Measurements from ENCODE around the gene TRIP6.

The TRIP6 gene

DNA sequence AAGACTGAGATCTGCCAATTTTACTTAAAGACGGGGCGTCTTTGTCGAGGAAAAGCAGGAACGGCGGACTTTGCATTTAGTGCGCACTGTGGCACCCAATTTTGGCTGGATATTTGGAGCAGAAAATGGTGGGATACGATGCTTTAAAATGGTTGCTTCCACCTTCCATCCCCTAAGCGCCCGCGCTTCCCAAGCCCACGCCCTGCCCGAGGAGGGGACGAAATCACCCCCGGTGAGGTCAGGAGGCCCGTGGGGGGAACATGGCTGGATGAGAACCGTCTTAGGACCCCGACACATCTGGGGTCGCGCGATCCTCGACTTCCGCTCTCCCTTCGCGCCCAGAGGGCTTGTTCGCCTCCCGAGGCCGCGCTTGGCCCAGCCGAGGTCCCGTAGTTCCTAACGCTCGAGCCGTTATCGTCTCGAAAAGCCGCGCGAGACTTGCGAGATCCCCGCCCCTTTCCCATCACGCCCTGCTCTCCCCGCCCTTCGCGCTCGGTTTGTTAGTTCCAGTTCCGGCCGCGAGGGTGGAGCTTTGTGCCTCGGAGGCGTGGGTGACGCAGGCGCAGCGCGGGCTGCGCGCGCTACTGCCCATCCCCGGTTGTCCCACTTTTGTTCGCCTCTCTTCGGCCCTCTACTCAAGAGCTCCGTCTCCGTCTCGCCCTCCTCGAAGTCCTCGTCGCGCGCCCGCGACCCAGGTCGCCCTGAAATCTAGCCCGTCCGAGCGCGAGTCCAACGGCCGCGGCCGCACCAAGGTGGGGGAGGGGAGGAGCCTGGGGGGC, 7.6 kb downstream of the TRIP6 start, which contains the start of gene SRRT:
Gene SRRT (plus strand): TSS at position 527 of the 779 bp plus-strand sequence. CDS start 488 bp downstream, outside the sequence.
- DNase-seq = peak; percentile 95

DNA sequence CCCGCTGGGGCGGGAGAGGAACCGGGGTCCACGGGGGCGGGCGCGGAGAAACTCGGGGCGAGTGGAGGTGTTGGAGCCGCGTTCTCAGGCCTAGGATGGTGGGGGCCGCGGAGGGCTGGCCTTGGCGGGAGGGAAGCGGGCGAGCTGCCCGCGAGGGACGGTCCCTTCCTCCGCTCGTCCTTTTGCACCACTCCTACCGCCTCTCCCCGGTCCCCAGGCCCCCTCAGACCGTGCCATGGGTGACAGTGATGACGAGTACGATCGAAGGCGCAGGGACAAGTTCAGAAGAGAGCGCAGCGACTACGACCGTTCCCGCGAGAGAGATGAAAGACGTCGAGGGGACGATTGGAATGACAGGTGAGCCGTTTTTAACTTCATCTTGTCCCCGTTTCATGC, 8.2 kb downstream of the TRIP6 start:
- no peak for DNase-seq

DNA sequence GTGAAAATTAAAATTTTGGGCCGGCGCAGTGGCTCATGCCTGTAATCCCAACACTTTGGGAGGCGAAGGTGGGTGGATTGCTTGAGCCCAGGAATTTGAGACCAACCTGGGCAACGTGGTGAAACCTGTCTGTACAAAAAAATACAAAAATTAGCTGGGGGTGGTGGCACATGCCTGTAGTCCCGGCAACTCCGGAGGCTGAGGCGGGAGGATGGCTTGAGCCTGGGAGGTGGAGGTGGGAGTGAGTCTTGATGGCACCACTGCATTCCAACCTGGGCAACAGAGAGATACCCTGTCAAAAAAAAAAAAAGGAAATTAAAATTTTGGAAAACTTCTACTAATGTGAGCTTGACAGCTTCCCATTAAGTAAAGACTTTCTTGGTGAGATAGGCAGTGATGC, 10.8 kb downstream of the TRIP6 start:
- DNase-seq = no peak

DNA sequence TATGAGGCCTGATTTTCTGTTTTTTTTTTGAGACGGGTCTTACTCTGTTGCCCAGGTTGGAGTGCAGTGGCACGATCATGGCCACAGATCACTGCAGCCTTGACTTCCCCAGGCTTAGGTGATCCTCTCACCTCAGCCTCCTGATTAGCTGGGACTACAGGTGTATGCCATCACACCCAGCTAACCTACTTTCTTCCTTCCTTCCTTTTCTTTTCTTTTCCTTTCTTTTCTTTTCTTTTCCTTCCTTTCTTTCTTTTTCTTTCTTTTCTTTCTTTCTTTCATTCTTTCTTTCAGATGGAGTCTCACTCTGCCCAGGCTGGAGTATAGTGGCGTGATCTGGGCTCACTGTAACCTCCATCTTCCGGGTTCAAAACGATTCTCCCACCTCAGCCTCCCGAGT, 11.5 kb downstream of the TRIP6 start:
- no peak for DNase-seq

DNA sequence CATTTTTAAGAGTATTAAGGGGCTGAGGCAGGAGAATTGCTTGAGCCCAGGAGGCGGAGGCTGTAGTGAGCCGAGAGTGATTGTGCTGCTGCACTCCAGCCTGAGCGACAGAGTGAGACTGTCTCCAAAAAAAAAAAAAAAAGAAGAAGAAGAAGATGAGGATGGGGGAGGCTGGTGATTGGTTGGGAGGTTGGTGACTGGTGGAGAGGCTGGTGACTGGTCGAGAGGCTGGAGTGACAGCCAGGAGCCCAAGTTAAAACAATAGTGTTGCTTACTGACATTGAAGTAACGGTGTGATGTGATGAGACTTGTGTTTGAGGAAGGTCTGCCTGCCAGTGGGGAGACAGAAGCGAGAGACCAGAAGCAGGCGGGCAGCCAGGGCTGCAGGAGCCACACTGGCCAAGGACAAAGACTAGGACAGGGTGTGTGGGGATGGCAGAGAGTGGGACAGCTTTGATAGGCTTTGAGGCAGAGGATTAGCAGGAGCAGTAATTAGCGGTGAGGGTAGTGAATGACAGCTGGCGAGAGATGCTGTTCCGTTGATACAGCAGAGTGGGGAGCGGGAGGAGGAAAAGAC, 12.6 kb downstream of the TRIP6 start:
- no peak for DNase-seq

DNA sequence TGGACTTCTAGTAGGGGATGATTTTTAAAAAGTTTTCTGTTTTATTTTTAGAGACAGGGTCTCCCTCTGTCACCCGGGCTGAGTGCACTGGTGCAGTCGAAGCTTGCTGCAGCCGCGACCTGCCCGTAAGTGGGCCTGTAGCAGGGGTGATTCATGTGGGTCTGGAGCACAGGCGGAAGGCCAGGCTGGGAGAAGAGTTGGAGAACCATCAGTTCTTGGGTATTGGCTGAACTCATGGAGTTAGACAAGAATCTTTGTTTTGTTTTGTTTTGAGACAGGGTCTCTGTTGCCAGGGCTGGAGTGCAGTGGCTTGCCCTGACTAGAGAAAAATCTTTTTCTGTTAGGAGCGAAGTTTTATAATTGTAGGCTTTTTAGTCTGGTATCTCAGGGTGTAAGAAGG, 13.5 kb downstream of the TRIP6 start:
- DNase-seq = no peak

DNA sequence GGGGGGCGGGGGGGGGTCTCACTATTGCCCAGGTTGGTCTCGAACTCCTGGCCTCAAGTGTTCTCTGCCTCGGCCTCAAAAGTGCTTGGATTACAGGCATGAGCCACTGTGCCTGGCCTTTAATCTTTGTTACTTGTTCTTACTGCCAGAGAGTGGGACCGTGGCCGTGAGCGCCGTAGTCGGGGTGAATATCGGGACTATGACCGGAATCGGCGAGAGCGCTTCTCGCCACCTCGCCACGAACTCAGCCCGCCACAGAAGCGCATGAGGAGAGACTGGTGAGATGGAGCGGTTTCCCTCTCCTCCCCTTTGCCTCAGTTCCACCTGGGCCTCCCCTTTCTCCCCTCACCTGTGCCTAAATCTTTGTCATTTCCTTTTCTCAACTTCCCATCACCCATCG, 13.9 kb downstream of the TRIP6 start:
- DNase-seq = no peak

DNA sequence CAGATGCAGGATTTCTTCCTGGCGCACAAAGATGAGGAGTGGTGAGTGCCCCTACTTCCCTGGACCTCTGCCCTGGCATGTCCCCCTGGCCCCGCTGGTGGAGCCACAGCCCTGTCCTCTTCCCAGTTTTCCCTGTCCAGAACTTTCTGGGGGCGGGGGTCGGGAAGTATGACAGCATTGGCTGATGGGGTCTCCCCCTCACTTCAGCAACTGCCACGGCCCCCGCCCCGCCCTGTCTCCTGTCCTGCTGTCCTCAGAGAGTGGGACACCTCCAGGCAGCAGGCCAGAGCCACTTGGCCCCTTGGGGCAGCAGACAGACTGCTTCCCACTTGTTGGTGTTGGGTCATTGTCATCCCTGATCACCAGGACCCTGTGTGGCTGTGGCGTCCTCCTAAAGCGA, 15.0 kb downstream of the TRIP6 start:
- DNase-seq = no peak

DNA sequence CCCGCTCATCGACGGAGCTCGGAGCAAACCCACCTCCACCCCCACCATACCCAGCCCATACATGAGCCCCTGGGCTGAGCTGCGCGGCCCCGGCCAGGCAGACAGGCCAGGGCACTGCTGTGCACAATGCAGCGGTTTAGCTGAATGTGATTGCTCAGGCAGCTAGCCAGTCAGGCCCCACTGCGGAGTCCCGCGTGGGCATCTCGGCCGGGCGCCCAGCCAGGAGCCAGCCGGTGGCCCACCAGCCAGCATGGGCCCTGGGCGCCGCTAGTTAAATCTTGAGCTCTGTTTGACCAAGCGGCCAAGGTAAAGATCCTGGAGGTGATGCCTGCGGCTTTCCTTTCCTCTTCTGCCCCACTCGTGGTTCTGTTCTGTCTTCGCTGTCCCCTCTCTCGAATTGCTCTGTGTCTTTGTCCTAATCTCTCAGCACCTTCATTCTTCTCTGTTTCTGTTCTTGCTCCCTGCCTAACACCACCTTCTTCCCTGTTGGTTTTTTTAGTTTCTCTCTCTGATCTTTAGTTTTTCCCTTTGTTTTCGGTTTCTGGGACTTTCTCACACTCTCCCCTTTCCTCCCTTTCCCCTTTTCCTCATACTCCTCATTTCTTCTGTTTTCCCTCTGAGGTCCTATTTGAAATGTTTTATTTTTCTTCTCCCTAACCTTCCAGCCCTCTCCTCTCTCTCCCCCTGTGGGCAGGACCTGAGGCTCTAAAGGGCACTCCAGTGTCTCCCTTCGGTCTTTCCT, 15.8 kb downstream of the TRIP6 start:
- DNase-seq = no peak

DNA sequence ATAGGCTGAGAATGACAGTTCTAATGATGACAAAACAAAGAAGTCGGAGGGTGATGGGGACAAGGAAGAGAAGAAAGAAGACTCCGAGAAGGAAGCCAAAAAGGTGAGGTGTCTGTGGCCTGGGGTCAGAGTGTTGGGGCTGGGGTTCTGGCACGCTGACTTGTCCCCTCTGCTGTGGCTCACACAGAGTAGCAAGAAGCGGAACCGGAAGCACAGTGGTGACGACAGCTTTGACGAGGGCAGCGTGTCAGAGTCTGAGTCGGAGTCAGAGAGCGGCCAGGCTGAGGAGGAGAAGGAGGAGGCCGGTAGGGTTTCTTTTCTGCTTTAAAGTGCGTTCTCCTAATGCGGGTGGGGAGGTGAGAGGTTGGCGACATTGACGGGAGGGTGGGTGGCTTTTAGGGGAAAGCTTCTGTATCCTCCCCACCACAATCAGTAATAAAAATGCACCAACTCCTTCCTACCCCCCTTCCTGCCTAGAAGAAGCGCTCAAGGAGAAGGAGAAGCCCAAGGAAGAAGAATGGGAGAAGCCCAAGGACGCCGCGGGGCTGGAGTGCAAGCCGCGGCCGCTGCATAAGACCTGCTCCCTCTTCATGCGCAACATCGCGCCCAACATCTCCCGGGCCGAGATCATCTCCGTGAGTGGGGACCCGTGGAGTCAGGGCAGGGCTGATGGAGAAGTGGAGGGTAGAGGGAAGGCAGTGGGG, 17.7 kb downstream of the TRIP6 start:
- no peak for DNase-seq

DNA sequence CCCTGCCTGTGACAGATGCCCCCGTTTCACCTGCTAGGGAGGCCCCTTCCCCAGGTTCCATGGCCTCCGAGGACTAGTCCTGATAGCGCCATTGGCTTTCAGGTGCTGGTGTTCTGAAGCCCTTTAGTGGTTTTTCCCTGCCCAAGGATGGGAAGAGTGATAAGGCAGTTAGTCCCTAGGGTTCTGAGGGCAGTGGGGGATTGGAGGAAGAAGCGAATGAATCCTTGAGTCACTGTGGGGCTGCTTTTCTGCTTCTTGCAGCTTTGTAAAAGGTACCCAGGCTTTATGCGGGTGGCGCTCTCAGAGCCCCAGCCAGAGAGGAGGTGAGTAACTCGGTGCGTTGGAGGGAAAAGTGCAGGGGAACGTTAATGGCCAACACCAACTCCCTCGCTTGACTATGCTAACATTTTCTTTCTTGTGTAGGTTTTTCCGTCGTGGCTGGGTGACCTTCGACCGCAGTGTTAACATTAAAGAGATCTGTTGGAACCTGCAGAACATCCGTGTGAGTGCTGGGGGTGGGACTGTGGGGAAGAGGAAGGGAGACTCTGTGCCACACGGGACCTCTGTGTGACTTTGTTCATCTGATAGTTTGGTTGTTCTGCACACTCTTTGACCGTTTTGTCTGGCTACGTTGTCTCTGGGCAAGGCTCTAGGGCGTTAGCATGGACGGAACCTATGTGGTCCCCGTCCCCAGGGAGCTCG, 18.4 kb downstream of the TRIP6 start:
- no peak for DNase-seq

DNA sequence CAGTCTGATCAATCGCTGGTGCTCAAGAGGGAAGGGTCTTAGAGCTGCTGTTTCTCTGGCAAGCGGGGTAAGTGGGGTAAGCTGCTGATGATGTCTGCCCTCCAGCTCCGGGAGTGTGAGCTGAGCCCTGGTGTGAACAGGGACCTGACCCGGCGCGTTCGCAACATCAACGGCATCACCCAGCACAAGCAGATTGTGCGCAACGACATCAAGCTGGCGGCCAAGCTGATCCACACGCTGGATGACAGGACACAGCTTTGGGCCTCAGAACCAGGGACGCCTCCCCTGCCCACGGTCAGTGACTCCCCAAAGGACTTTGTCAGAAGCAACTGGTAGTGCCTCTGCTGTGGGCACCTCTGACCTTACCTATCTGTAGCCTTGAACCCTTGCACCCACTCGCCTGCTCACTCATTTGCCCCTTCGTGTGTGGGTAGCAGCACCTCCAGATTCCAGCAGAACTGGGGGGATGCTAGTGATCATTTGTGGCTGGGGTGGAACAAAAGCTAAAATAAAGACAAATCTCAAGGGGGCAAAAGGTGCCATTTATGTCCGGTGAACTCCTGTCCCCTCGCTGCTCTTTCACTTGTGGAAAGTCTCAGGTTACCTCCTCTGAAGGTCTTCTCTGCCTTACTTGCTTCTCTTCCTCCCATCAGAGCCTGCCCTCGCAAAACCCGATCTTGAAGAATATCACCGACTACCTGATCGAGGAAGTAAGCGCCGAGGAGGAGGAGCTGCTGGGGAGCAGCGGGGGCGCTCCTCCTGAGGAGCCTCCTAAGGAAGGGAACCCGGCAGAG, 19.2 kb downstream of the TRIP6 start:
- DNase-seq = no peak

DNA sequence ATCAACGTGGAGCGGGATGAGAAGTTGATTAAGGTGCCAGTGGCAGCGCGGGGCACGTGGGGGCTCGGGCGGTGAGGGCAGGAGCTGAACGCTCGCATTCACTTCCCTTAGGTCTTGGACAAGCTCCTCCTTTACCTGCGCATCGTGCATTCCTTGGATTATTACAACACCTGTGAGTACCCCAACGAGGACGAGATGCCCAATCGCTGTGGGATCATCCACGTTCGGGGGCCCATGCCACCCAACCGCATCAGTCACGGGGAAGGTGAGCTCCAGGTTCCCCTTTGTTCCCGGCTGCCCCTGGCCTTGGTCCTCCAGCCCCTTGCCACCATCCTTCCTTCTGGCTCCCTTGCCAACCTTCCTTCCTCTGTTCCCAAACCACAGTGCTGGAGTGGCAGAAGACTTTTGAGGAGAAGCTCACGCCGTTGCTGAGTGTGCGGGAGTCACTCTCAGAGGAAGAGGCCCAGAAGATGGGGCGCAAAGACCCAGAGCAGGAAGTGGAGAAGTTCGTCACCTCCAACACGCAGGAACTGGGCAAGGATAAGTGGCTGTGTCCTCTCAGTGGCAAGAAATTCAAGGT, 19.8 kb downstream of the TRIP6 start:
- DNase-seq = no peak

DNA sequence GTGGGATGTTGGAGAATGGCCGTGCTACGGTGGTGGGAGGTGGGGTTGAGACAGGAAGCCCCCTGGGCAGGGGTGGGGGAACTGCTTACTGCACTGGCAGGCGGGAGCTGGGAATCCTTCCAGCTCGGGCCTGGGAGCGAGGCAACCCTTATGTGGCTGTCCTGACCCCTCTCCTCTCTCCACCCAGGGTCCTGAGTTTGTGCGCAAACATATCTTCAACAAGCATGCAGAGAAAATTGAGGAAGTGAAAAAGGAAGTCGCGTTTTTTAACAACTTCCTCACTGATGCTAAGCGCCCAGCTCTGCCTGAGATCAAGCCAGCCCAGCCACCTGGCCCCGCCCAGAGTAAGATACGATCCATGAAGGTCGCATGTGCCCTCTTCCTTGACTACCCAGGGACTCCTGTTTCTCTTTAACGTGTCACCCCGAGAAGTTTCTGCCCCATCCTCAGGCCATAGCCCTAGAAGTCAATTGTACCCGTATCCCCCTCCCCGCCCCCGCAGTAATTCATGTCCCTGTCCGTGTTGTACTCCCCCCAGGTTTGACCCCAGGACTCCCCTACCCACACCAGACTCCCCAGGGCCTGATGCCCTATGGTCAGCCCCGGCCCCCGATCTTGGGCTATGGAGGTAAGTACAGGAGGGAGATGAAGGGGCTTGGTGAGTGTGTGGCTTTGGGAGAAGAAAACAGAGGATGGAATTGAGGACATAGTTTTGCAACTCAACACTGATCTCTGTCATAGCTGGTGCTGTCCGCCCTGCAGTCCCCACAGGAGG, 20.5 kb downstream of the TRIP6 start:
- DNase-seq = no peak

DNA sequence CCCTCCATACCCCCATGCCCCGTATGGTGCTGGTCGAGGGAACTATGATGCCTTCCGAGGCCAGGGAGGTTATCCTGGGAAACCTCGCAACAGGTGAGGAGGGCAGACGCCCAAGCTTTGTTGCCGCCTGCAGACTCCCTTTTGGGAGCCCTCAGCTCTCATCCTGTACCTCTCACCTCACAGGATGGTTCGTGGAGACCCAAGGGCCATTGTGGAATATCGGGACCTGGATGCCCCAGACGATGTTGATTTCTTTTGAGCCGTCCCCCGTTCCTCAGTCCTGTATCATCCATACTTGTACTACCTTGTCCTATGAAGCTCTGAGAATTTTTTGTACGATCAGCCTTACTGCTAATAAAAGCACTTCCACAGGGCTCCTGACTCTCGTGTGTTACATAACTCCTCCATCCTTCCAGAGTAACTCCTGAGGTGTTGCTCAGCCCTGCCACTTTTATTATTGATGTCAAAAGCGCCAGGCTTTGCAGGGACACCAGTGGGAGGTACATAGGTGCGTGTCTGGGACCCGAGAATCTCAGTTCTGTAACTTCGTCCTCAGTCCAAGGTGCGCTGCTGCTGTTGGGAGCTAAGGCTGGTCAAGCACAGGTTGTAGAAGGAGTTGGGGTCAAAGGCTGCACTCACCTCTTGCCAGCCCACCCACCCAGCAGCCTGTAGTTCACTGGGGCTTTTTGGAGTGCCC, 21.3 kb downstream of the TRIP6 start:
- no peak for DNase-seq

DNA sequence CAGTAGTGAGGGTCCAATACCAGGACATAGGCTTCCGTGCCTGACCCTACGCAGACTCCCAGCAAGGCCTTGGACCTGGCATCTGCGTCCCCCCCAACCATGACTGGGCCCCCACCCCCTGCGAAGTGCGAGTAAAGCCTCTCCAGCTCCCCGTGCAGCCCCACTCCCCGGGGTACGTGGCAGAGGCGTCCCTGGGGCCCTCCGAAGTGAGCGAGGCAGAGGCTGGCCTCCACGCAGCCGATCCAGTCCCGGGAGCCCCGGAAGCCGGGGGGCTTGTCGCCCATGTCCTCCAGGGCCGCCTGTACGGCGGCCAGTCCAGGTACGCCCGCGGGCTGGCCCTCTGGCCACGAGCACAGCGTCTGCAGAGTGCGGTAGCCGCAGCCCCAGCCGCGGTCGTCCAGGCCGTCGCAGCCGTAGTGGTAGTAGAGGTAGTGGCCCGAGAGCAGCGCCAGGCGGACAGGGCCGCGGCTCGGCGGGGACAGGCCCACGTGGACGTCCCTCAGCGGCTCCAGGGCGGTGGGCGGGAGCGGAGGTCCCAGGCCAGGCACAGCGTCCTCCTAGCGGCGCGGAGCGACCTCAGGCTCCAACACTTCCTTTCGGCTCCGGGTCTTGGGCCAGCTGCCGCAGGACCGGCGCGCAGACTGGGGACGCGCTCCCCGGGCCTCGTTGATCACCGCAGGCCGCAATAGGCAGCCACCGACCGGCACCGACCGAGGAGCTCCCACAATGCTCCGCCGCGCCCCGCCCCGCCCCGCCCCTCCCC, 22.0 kb downstream of the TRIP6 start, which contains the start of gene UFSP1:
Gene UFSP1 (minus strand): TSS at position 728 of the 763 bp plus-strand sequence. CDS start 444 bp downstream, at position 284.
- no peak for DNase-seq

DNA sequence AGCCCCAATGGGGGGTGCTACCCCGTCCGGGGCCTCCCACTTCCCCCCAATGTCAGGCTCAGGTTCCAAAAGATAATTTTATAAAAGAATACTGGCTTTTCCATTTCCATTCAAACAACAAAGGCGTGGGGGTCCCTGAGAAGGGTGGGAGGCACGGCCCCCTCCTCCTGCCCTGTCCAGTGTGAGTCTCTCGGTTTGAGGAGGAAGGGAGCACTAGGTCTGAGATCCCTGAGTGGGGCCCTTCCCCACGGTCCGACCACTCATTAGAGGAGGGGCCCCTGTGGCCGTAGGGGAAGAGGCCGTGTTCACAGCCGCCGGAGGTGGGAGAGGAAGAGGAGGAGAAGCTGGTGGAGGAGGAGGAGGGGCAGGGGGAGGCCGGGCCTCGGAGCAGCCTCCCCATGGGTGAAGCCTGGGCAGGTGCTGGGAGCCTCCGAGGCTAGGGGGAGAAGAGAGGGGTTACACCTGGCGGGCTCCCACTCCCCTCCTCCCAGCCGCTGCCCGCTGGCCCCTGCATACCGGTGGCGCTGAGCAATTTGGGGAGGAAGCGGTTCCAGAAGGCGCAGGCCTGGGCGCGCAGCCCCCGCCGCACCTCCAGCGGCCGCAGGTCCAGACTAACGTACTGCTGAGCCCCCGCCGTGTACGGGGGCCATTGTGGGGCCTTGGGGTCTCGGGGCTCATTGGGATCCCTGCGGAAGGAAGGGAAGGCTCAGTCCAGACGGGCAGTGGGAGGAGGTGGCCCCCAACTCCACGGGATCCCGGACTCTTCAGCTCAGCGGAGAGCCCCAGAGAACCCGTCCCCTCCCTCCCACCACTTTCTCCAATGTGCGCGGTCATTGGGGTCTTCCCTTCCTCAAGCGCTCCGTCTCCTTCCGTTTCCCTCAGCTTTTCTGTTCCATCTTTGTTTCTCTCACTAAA, 23.7 kb downstream of the TRIP6 start:
- no peak for DNase-seq

Data from amniotic stem cell (primary cell).